ENCODE measurements around the gene MAD1L1. TPM values are rescaled to one million over a fixed set of nuclear protein-coding genes. Genes with fewer than 3 reads are reported as not detected.

MAD1L1 gene
- total and polyA plus RNA-seq, 11 donors: 11.1 to 29.7 (median 20.9) TPM

GRCh38 chr7:1806354-1806753, 426.4 kb downstream of the MAD1L1 start:
- intact Hi-C loops (cut with DNase I): no loop called here
- Histone ChIP-seq H3K9me3 (peaks cover 0 to 14% (median 0%) of the 10 kb centered on the region in 12 donors), H3K27ac (no peak overlapping the region), H3K4me3 (no peak overlapping the region), H3K27me3 (no peaks in the 10 kb centered on the region), H3K36me3 (no peaks in the 10 kb centered on the region), H3K4me1 (peaks cover 0 to 6% (median 0%) of the 10 kb centered on the region in 12 donors)
- TF ChIP-seq POLR2A (IDR thresholded peaks at IDR 0.05) (no peak), CTCF (IDR thresholded peaks at IDR 0.05) (no peak)
- no peak for DNase-seq
- 76 to 86% (median 83%) methylated on average over 14 of the region's 14 CpGs for WGBS, 4 donors
- no peak for ATAC-seq

- no peak for ATAC-seq
Measured at GRCh38 chr7:1804310-1804709, 428.4 kb downstream of the MAD1L1 start.

GRCh38 chr7:1802899-1803298, 429.8 kb downstream of the MAD1L1 start:
- H3K9me3 ChIP-seq: peaks cover 0 to 16% (median 0%) of the 10 kb centered on the region in 12 donors
- no peak overlapping the region for H3K27ac ChIP-seq
- ATAC-seq (no peak), DNase-seq (no peak)
- 62 to 79% (median 74%) methylated on average over 4 of the region's 4 CpGs for WGBS, 4 donors
- H3K36me3 ChIP-seq: no peaks in the 10 kb centered on the region
- H3K4me3 ChIP-seq: no peak overlapping the region
- intact Hi-C loops (cut with DNase I): no loop called here
- TF ChIP-seq CTCF (IDR thresholded peaks at IDR 0.05) (no peak), POLR2A (IDR thresholded peaks at IDR 0.05) (no peak)
- H3K4me1 ChIP-seq: no peaks in the 10 kb centered on the region
- no peaks in the 10 kb centered on the region for H3K27me3 ChIP-seq

More at GRCh38 chr7:1804310-1804709, 428.4 kb downstream of the MAD1L1 start:
- H3K36me3 ChIP-seq: no peaks in the 10 kb centered on the region
- no peak overlapping the region for H3K4me3 ChIP-seq
- no peak overlapping the region for H3K27ac ChIP-seq
- no peaks in the 10 kb centered on the region for H3K27me3 ChIP-seq
- intact Hi-C loops (cut with DNase I): no loop called here
- H3K9me3 ChIP-seq: peaks cover 0 to 16% (median 0%) of the 10 kb centered on the region in 12 donors
- DNase-seq: peak in 1 of 5 donors; percentile 10
- WGBS, 4 donors: 83 to 88% (median 87%) methylated on average over 21 of the region's 21 CpGs
- TF ChIP-seq CTCF (IDR thresholded peaks at IDR 0.05): no peak
- TF ChIP-seq POLR2A (IDR thresholded peaks at IDR 0.05): no peak
- H3K4me1 ChIP-seq: no peaks in the 10 kb centered on the region

- intact Hi-C loops (cut with DNase I): no loop called here
- ATAC-seq (no peak), DNase-seq (no peak)
- WGBS, 4 donors: 73 to 76% (median 75%) methylated on average over 14 of the region's 14 CpGs
- Histone ChIP-seq H3K9me3 (peaks cover 0 to 16% (median under 1%) of the 10 kb centered on the region in 12 donors), H3K4me1 (no peaks in the 10 kb centered on the region), H3K27me3 (no peaks in the 10 kb centered on the region), H3K27ac (no peak overlapping the region), H3K4me3 (no peak overlapping the region), H3K36me3 (no peaks in the 10 kb centered on the region)
- TF ChIP-seq CTCF (IDR thresholded peaks at IDR 0.05) (no peak), POLR2A (IDR thresholded peaks at IDR 0.05) (no peak)
Measured at GRCh38 chr7:1800902-1801301, 431.8 kb downstream of the MAD1L1 start.
